Tibial artery (tissue), 4 donors: Measurements from ENCODE around the gene TMC8.
"Not testable (repeated sequence)": the region's sequence is repeated elsewhere in the genome, so short reads cannot be mapped to it uniquely, and the experiment has no call there.

ENCODE experiments used
- DNase-seq, 2 donors: peaks; one replicate each; pipeline ENCODE4 v3.0.0-alpha.2; 2019
- H3K27ac ChIP-seq, 2 donors: fragments of 200-600 bp; sonication (generic) in 1 of 2; 1 replicate in 1 of 2; 2 replicates in 1 of 2; pipeline ENCODE4 v1.5.1; 2018 to 2019; ENCODE audit warnings: mild to moderate bottlenecking in 1 of 2
- H3K27me3 ChIP-seq, 2 donors: fragments of 200-600 bp; sonication (generic) in 1 of 2; one replicate each; pipeline versions ENCODE4 v1.5.1 to v1.6.0; 2016 to 2019
- H3K36me3 ChIP-seq, 3 donors: fragments of 200-600 bp; sonication (generic) in 2 of 3; one replicate each; pipeline ENCODE4 v1.5.1; 2016 to 2019; ENCODE audit warnings: mild to moderate bottlenecking in 2 of 3
- H3K4me1 ChIP-seq, 4 donors: fragments of 200-600 bp; sonication (generic) in 2 of 4; 1 replicate in 3 of 4; 2 replicates in 1 of 4; pipeline ENCODE4 v1.5.1; 2016 to 2019
- H3K4me3 ChIP-seq, 2 donors: fragments of 200-600 bp; sonication (generic) in 1 of 2; 1 replicate in 1 of 2; 2 replicates in 1 of 2; pipeline ENCODE4 v1.5.1; 2018 to 2019; ENCODE audit warnings: mild to moderate bottlenecking in 2 of 2
- H3K9me3 ChIP-seq, 3 donors: fragments of 200-600 bp; sonication (generic) in 1 of 3; one replicate each; pipeline ENCODE4 v1.5.1; 2016 to 2019
- CTCF ChIP-seq, 2 experiments: fragments of 200-600 bp in 1 of 2; fragments of 450-650 bp in 1 of 2; IDR thresholded peaks; one replicate each; pipeline ENCODE4 v1.5.1; 2017 to 2019; ENCODE audit warnings: antibody characterized with exemption in 2 of 2, mild to moderate bottlenecking in 1 of 2, moderate library complexity in 1 of 2
- intact Hi-C: fragments of 100-400 bp; cut with DNase I; formaldehyde crosslinking; loops from one replicate; pipeline ENCODE4 v1.15.0; 2023; ENCODE audit warnings: low total_unique reads

TMC8 gene

GRCh38 chr17:78114831-78115723, 15.5 kb upstream of the TMC8 start:
- TF ChIP-seq CTCF (IDR thresholded peaks at IDR 0.05), result no peak
- Histone ChIP-seq H3K27ac (no peak overlapping the region), H3K4me3 (no peak overlapping the region), H3K27me3 (peaks cover 0 to 40% of the 10 kb centered on the region in 2 donors), H3K36me3 (peaks cover 0 to 19% (median 0%) of the 10 kb centered on the region in 3 donors), H3K9me3 (no peaks in the 10 kb centered on the region), H3K4me1 (peaks cover 0 to 10% (median 2%) of the 10 kb centered on the region in 4 donors)
- intact Hi-C loops, result no loop called here
- DNase-seq, result no peak

GRCh38 chr17:78115803-78116202, 14.8 kb upstream of the TMC8 start:
- intact Hi-C loops, H3K4me3 ChIP-seq, H3K4me1 ChIP-seq, DNase-seq, H3K9me3 ChIP-seq, H3K27ac ChIP-seq: not testable (repeated sequence)
- H3K36me3 ChIP-seq, result peaks cover 0 to 23% (median 0%) of the 10 kb centered on the region in 3 donors
- peaks cover 0 to 40% of the 10 kb centered on the region in 2 donors for H3K27me3 ChIP-seq

- H3K36me3 ChIP-seq, result peaks cover 0 to 22% (median 0%) of the 10 kb centered on the region in 3 donors
- DNase-seq, result no peak
- peaks cover 0 to 10% (median 2%) of the 10 kb centered on the region in 4 donors for H3K4me1 ChIP-seq
- intact Hi-C loops, result no loop called here
- no peak for TF ChIP-seq CTCF (IDR thresholded peaks at IDR 0.05)
- H3K4me3 ChIP-seq, result no peak overlapping the region
- no peak overlapping the region for H3K27ac ChIP-seq
- H3K27me3 ChIP-seq, result peaks cover 0 to 40% of the 10 kb centered on the region in 2 donors
- H3K9me3 ChIP-seq, result no peaks in the 10 kb centered on the region
Observed at GRCh38 chr17:78116411-78116810, 14.2 kb upstream of the TMC8 start.

GRCh38 chr17:78117027-78117981, 13.3 kb upstream of the TMC8 start:
- intact Hi-C loops, result no loop called here
- no peak for DNase-seq
- no peak overlapping the region for H3K27ac ChIP-seq
- H3K4me1 ChIP-seq, result peaks cover 0 to 9% (median 2%) of the 10 kb centered on the region in 4 donors
- no peak for TF ChIP-seq CTCF (IDR thresholded peaks at IDR 0.05)
- no peaks in the 10 kb centered on the region for H3K9me3 ChIP-seq
- peaks cover 0 to 37% of the 10 kb centered on the region in 2 donors for H3K27me3 ChIP-seq
- H3K4me3 ChIP-seq, result no peak overlapping the region
- H3K36me3 ChIP-seq, result peaks cover 0 to 24% (median 4%) of the 10 kb centered on the region in 3 donors

GRCh38 chr17:78118801-78119241, 11.8 kb upstream of the TMC8 start:
- intact Hi-C loops, result no loop called here
- DNase-seq, result no peak
- peaks cover 0 to 36% of the 10 kb centered on the region in 2 donors for H3K27me3 ChIP-seq
- no peak for TF ChIP-seq CTCF (IDR thresholded peaks at IDR 0.05)
- no peaks in the 10 kb centered on the region for H3K9me3 ChIP-seq
- H3K36me3 ChIP-seq, result peaks cover 0 to 29% (median 4%) of the 10 kb centered on the region in 3 donors
- no peak overlapping the region for H3K27ac ChIP-seq
- peaks cover 0 to 5% (median 0%) of the 10 kb centered on the region in 4 donors for H3K4me1 ChIP-seq
- H3K4me3 ChIP-seq, result no peak overlapping the region
